ENCODE data around the gene LIN7B.

LIN7B gene

DNA sequence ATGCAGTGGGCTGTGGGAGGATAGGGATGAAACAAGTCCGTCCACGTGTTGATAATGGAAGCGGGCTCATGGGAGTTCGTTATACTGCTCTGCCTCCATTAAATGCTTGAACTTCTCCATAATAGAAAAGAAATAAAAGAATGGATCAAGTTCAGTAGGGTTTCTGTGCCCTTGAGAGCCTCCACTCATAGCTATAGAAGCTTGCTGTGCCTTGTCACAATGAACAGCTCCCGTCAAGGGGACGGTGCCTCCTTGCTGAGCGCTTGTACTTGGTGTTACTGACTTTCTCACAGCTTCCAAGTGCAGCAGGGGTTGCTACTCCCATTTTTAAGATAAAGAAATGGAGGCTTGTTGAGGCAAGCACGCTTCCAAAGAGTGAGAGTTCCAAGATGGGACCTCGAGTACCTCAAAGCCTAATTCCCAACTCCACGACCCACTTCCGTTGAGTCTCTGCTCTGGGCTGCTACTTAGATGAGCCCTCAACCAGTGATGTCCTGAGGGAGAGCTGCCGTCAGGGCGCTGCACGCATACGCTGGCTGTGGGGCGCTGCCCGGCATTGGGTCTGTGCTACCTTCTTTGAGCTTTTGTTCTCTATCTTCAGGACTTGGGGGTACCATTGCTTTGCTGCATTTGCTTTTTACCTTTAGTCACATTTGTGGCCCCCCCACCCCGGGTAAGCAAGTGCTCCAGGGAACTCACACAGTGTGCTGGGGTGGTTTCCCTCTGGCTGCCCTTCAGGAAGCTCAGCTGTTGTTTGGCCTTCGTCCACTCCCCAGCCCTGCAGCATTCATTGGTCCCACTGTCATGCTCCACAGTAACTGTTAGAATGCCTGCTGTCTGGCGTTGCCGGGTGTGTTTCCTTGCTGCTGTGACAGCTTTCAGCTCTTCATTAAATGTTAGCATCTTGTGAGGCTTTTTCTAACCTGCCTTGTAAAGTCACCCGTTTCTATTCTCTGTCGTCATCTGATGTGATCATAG is 19.4 kb upstream of the LIN7B start:
- no peak for DNase-seq (ENCODE audit: low read depth, low spot score)

- DNase-seq (ENCODE audit: low read depth, low spot score): peak; percentile 33
These were observed 16.5 kb upstream of the LIN7B start for GRCh38 chr19:49097453-49098288.

DNA sequence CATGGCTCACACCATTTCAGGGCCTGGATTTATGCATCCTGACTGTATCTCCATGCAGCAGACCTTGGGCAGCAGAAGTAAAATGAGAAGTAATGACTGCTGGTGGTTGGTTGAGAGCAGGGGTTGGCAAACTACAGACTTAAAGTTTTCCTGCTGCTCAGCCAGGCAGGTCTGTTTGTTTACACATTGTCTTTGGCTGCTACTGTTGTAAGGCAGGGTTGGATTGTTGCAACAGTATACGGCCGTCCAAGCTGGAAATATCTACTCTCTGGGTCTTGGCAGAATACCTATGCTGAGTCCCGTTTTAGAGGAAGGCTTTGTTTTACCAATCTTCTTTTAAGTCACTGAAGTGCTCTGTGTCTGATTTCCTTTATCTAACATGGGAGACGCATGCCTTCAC is 15.4 kb upstream of the LIN7B start:
- no peak for DNase-seq (ENCODE audit: low read depth, low spot score)

DNA sequence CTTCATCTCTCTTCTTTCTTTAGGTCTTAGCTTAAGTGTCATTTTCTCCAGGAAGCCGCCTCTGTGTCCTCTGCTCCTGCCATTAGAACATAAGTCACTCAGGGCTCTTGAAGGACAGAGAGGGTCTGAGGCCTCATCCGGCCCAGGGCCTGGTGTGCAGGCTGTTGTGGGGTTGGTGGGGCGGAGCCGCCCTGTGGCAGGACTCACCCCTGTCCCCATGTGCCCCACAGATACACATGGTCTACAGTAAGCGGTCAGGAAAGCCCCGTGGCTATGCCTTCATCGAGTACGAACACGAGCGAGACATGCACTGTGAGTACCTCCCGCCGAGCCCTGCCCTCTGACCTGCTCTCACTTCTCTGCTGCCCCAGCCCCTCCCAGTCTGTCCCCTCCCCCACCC is 13.0 kb upstream of the LIN7B start:
- DNase-seq (ENCODE audit: low read depth, low spot score): no peak

- no peak for DNase-seq (ENCODE audit: low read depth, low spot score)
These were observed 11.9 kb upstream of the LIN7B start for GRCh38 chr19:49102303-49102702.

DNA sequence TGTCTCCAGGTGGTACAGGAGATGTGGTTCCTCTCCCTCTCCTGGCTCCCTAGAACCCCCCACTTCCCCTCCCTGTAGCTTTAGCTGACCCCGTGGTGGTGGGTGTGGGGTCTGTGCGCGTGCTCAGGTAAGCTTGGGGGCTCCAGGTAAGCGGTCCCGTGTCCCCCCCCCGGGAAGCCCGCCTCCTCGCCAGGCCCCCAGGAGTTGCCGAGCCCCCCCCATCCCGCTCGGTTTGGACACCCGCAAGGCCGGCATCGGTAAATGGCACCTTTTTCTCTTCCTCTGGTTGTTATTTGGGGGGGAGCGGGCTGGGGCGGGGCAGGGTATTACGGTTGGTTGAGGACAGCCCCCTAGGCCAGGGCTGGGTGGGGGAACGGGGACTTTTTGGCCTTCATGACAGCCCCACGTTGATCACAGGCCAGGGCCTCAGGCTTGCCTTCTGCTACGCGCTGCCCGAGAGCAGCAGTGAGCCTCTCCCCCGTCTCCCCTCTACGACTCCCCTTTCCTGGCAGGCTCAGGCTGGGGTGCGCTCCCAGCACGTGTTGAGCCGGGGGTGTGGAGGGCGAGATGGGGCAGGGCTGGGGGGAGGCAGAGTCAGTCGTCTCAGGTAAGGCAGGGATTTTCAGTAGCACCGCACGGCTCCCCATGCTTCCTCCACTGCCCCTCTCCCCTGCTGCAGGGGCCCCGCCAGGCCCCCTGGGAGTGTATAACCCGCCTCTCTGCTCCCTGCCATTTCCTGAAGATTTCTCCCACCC is 10.7 kb upstream of the LIN7B start:
- no peak for DNase-seq (ENCODE audit: low read depth, low spot score)

DNA sequence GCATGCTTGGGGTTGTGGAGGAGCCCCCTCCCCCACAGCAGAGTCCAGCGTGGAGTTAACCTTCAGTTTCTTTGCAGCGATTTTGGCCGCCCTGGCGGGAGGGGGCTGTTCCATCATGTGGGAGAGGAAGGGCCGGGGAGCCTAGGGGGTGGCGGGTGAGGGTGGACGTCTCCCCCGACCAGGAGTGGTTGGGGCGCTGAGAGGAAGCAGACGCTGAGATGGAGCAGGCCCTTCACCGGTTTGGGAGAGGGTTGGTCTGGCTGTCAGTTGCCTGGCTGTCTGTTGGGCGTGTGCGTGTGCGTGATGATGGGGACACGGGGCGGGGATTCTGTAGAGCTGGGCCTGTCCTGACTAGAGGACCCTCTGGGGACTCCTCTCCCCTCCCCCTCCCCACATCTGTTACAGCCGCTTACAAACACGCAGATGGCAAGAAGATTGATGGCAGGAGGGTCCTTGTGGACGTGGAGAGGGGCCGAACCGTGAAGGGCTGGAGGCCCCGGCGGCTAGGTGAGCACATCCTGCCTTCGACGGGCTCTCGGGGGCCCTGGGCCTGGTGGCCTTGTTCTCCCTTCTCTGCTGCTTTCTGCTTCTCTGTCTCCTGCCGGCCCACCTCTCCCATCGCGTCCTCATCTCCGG is 9.8 kb upstream of the LIN7B start:
- DNase-seq (ENCODE audit: low read depth, low spot score): no peak

- DNase-seq (ENCODE audit: low read depth, low spot score): no peak
These were observed 7.5 kb upstream of the LIN7B start for GRCh38 chr19:49106648-49107135.

- DNase-seq (ENCODE audit: low read depth, low spot score): no peak
These were observed 6.3 kb upstream of the LIN7B start for GRCh38 chr19:49107625-49108459.

DNA sequence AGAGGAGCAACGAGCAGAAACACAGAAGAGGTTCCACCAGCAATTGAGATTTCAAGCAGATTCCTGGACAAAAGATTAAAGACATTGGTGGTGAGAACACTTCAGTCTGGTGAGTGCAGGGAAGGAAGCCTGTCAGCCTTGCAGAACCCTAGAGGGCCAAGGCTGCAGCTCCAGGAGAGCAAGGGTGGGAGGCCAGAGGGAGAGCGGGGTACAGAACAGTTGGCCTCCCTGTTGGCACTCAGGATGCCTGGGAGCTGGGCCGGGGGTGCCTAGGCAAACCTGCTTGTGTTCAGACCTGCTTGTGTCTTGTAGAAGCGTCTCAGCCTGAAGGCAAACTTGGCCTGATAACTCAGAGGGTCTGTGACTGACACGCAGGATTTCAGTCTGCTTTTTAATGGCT is 5.1 kb upstream of the LIN7B start:
- DNase-seq (ENCODE audit: low read depth, low spot score): no peak

- no peak for DNase-seq (ENCODE audit: low read depth, low spot score)
These were observed 4.5 kb upstream of the LIN7B start for GRCh38 chr19:49109569-49110233.

DNA sequence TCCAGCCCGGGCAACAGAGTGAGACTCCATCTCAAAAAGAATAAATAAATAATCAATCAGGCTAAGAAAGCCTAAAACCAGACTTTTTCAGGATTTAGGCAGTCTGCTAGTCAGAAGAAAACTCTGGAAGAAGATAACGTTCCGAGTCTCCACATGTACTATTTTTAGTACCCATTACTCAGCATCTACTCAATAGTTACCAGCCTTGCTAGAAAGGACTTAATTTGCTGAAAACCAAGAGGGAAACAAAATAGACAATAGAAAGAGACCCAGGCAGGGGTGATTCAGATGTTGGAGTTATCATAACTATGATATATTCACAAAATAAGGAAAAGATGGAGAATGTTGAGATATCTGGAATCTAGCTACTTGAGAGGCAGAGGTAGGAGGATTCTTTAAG is 3.6 kb upstream of the LIN7B start:
- DNase-seq (ENCODE audit: low read depth, low spot score): no peak

GRCh38 chr19:49111218-49111998 is 2.8 kb upstream of the LIN7B start:
- no peak for DNase-seq (ENCODE audit: low read depth, low spot score)

GRCh38 chr19:49114630-49115363 is 627 bp downstream of the LIN7B start:
- no peak for DNase-seq (ENCODE audit: low read depth, low spot score)

DNA sequence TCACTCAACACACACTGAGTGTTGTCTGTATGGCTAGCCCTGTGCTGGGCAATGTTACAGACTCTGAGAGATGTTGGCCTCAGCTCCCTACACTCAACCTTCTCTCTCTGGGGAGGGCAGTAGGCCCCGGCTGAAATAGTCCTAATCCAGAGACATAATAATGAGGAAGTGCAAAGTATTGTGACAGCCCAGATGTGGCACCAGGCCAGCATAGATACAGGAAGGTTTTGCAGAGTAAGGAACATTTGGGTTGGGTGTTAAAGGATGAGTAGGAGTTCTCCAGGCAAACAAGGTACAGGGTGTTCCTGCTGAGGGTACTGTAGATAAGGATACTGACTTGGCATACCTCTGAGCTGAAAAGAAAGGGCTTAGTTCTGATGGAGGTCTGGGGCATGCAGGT is 2.4 kb downstream of the LIN7B start:
- DNase-seq (ENCODE audit: low read depth, low spot score): no peak

GRCh38 chr19:49117677-49118564 is 3.8 kb downstream of the LIN7B start:
- DNase-seq (ENCODE audit: low read depth, low spot score): no peak

All from smooth muscle cell of the brain vasculature (primary cell).